Thoracic aorta (tissue), 2 donors: ENCODE measurements around the gene HPX. TPM values are rescaled to one million over a fixed set of nuclear protein-coding genes. Genes with fewer than 3 reads are reported as not detected.

Source experiments
- ATAC-seq: fragments of 150-250 bp; one replicate; pipeline ENCODE4 v1.8.0; 2017; ENCODE audit warnings: low read depth; ENCODE audit not compliant: insufficient number of reproducible peaks, low FRiP score
- DNase-seq: peaks from one replicate; pipeline ENCODE4 v3.0.0-alpha.2; 2020; ENCODE audit warnings: low spot score
- H3K27ac ChIP-seq, 2 donors: fragments of 200-600 bp; sonication (generic); 1 replicate in 1 of 2; 2 replicates in 1 of 2; pipeline ENCODE4 v1.5.1; 2016; ENCODE audit warnings: mild to moderate bottlenecking in 2 of 2, moderate library complexity in 2 of 2
- H3K27me3 ChIP-seq: fragments of 200-600 bp; sonication (generic); replicated peaks from 2 replicates; pipeline ENCODE4 v1.6.0; 2016; ENCODE audit warnings: mild to moderate bottlenecking; ENCODE audit not compliant: insufficient read depth
- H3K36me3 ChIP-seq: fragments of 200-600 bp; sonication (generic); one replicate; pipeline ENCODE4 v1.5.1; 2016
- H3K4me1 ChIP-seq, 2 donors: fragments of 200-600 bp; sonication (generic); 1 replicate in 1 of 2; 2 replicates in 1 of 2; pipeline versions ENCODE4 v1.5.1 to v1.6.0; 2016; ENCODE audit warnings: low read depth in 2 of 2, mild to moderate bottlenecking in 1 of 2; ENCODE audit not compliant: control insufficient read depth in 1 of 2
- H3K4me3 ChIP-seq: fragments of 200-600 bp; sonication (generic); 2 replicates; pipeline ENCODE4 v1.5.1; 2016; ENCODE audit warnings: mild to moderate bottlenecking
- H3K9me3 ChIP-seq: fragments of 200-600 bp; sonication (generic); 2 replicates; pipeline ENCODE4 v1.5.1; 2016
- CTCF ChIP-seq: fragments of 200-600 bp; sonication (generic); IDR thresholded peaks from one replicate; pipeline ENCODE4 v1.5.1; 2019; ENCODE audit warnings: antibody characterized with exemption
- total RNA-seq, 2 donors: library from RNA; depleted of rRNA; stranded (reverse); fragments of >200 nt; gene quantifications; one replicate each; pipeline versions ENCODE4 v1.1.0 to v1.2.3, GENCODE V29; 2016

Gene HPX
- total RNA-seq, 2 donors from 2014 or later, result 0.54 to 2.9 TPM

- DNase-seq, result peak; percentile 95
- ATAC-seq, result peak; percentile 93
- TF ChIP-seq CTCF, result no peak
- Histone ChIP-seq H3K27ac (peak within 1 kb of the TSS; percentile 83 to 91), H3K9me3 (no peaks in the 10 kb centered on the region), H3K4me3 (peak within 1 kb of the TSS; percentile 95), H3K27me3 (no peaks in the 10 kb centered on the region), H3K36me3 (peaks cover 20% of the 10 kb centered on the region), H3K4me1 (peaks cover 16 to 27% of the 10 kb centered on the region in 2 donors)
Measured at GRCh38 chr11:6481012-6481923, 40.5 kb upstream of the HPX start, which contains the start of the genes ARFIP2 and TIMM10B. ARFIP2 (minus strand) TSS chr11:6481331; CDS start chr11:6480421, 910 bp downstream. TIMM10B (plus strand) TSS chr11:6481501; CDS start chr11:6481517, 16 bp downstream.

GRCh38 chr11:6480299-6480914 is 39.6 kb upstream of the HPX start:
- ATAC-seq (no peak), DNase-seq (no peak)
- H3K36me3 ChIP-seq, result peaks cover 20% of the 10 kb centered on the region
- H3K27me3 ChIP-seq, result no peaks in the 10 kb centered on the region
- H3K9me3 ChIP-seq, result no peaks in the 10 kb centered on the region
- no peak for TF ChIP-seq CTCF
- H3K4me1 ChIP-seq, result peaks cover 16 to 27% of the 10 kb centered on the region in 2 donors
- H3K4me3 ChIP-seq, result peak overlapping the region; percentile 95
- peak overlapping the region; percentile 83 to 91 for H3K27ac ChIP-seq

GRCh38 chr11:6476571-6476970 is 35.8 kb upstream of the HPX start:
- Histone ChIP-seq H3K4me1 (peaks cover 17 to 28% of the 10 kb centered on the region in 2 donors), H3K27ac (no peak overlapping the region), H3K36me3 (peaks cover 20% of the 10 kb centered on the region), H3K27me3 (no peaks in the 10 kb centered on the region), H3K4me3 (no peak overlapping the region), H3K9me3 (no peaks in the 10 kb centered on the region)
- TF ChIP-seq CTCF, result no peak
- no peak for DNase-seq
- ATAC-seq, result no peak

DNA sequence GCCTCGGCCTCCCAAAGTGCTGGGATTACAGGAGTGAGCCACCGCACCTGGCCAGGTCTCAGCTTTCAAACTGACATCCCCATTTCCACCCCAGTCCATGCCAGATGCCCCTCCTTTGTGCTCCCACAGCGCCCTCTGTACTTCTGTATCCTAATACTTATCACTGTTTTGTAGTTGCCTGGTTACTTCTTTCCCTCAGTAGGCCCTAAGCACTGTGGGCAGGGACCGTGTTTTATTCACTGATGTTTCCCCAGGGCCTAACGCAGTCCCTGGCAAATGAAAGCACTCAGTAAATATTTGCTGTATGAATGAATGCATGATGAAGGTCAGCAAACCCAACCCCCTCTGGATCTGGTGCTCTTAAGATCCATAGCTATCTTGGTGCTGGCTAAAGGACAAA is 35.1 kb upstream of the HPX start:
- Histone ChIP-seq H3K27ac (no peak overlapping the region), H3K36me3 (peaks cover 20% of the 10 kb centered on the region), H3K4me1 (peaks cover 17 to 28% of the 10 kb centered on the region in 2 donors), H3K4me3 (no peak overlapping the region), H3K27me3 (no peaks in the 10 kb centered on the region), H3K9me3 (no peaks in the 10 kb centered on the region)
- ATAC-seq (no peak), DNase-seq (no peak)
- no peak for TF ChIP-seq CTCF

DNA sequence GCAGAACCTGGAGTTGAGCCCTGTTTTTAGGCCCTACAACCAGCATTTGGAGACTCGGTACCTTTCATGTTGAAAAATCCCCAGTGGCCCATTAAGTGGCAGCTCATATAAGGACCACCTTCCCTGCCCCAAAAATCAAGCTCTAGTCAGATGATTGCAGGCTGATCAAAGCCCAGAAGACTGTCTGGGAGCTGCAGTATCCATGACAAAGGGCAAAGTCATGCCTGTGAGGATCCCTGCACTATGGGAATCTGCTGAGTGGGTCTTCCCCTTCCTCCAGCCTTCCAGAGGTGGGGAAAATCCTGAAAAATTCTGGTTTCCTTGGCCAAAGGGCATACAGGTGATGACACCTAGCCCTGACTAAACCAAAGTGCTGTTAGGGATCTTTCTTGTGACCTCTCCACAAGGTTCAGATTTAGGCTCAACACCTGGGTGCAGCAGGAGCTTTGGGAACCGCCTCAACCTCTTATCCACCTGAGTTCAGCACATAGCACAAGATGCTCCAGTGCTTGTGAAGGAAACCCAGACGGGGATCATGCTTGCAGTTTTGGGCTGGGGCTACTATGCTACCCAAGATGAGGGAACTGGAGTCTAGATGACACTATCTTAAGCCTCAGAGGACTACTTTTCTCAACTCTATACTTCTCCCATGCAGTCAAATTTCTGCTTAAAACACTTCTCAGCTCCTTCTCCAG is 34.2 kb upstream of the HPX start:
- no peak for ATAC-seq
- no peaks in the 10 kb centered on the region for H3K27me3 ChIP-seq
- H3K27ac ChIP-seq, result peak overlapping the region; percentile 89 to 95
- peaks cover 11 to 19% of the 10 kb centered on the region in 2 donors for H3K4me1 ChIP-seq
- TF ChIP-seq CTCF, result no peak
- no peak for DNase-seq
- H3K36me3 ChIP-seq, result peaks cover 20% of the 10 kb centered on the region
- H3K4me3 ChIP-seq, result peak overlapping the region; percentile 94
- no peaks in the 10 kb centered on the region for H3K9me3 ChIP-seq
